HG03520 (cell line): ENCODE measurements around the gene RIIAD1.
"Not testable (repeated sequence)": the region's sequence is repeated elsewhere in the genome, so short reads cannot be mapped to it uniquely, and the experiment has no call there.

Source experiments
- ATAC-seq: cut with Tn5 transposase; IDR thresholded peaks from one replicate; pipeline ENCODE4 v1.9.1; 2021; ENCODE audit warnings: mild to moderate bottlenecking, moderate library complexity; ENCODE audit not compliant: unreplicated experiment

Gene RIIAD1

GRCh38 chr1:151729966-151730291 is 8.6 kb downstream of the RIIAD1 start:
- no peak for ATAC-seq

- no peak for ATAC-seq
Observed at GRCh38 chr1:151733126-151733525, 11.8 kb downstream of the RIIAD1 start.

- not testable (repeated sequence) for ATAC-seq
Observed at GRCh38 chr1:151733995-151734394, 12.7 kb downstream of the RIIAD1 start.

GRCh38 chr1:151737026-151737425 is 15.7 kb downstream of the RIIAD1 start:
- ATAC-seq, result no peak

- ATAC-seq, result no peak
Observed at GRCh38 chr1:151737479-151737878, 16.2 kb downstream of the RIIAD1 start.

GRCh38 chr1:151739590-151740355 is 18.5 kb downstream of the RIIAD1 start:
- ATAC-seq, result no peak

GRCh38 chr1:151741516-151741915 is 20.2 kb downstream of the RIIAD1 start:
- no peak for ATAC-seq

GRCh38 chr1:151756291-151756690 is 35.0 kb downstream of the RIIAD1 start:
- no peak for ATAC-seq

- no peak for ATAC-seq
Observed at GRCh38 chr1:151759241-151759640, 37.9 kb downstream of the RIIAD1 start.

GRCh38 chr1:151760597-151761385 is 39.5 kb downstream of the RIIAD1 start:
- no peak for ATAC-seq

- ATAC-seq, result peak; percentile 88
Observed at GRCh38 chr1:151762941-151763921, 41.9 kb downstream of the RIIAD1 start, which contains the start of gene MRPL9. TSS of gene MRPL9 (minus strand) at chr1:151763496. CDS start at chr1:151763479, 17 bp downstream.

GRCh38 chr1:151763990-151764389 is 42.7 kb downstream of the RIIAD1 start:
- ATAC-seq, result no peak

GRCh38 chr1:151768351-151769066 is 47.2 kb downstream of the RIIAD1 start:
- ATAC-seq, result not testable (repeated sequence)

GRCh38 chr1:151769270-151769669 is 47.9 kb downstream of the RIIAD1 start:
- ATAC-seq, result not testable (repeated sequence)

GRCh38 chr1:151773702-151774101 is 52.4 kb downstream of the RIIAD1 start:
- no peak for ATAC-seq

GRCh38 chr1:151774256-151774922 is 53.1 kb downstream of the RIIAD1 start:
- no peak for ATAC-seq

GRCh38 chr1:151775894-151776664 is 54.8 kb downstream of the RIIAD1 start:
- no peak for ATAC-seq

- ATAC-seq, result no peak
Observed at GRCh38 chr1:151776665-151777062, 55.3 kb downstream of the RIIAD1 start.

- ATAC-seq, result no peak
Observed at GRCh38 chr1:151777317-151777716, 56.0 kb downstream of the RIIAD1 start.
